Measurements from ENCODE around the gene OCIAD2. TPM values are rescaled to one million over a fixed set of nuclear protein-coding genes. Genes with fewer than 3 reads are reported as not detected.
"Not testable (repeated sequence)": the region's sequence is repeated elsewhere in the genome, so short reads cannot be mapped to it uniquely, and the experiment has no call there.

Gene OCIAD2
- polyA plus RNA-seq, 1 experiment = 34.2 TPM

DNA sequence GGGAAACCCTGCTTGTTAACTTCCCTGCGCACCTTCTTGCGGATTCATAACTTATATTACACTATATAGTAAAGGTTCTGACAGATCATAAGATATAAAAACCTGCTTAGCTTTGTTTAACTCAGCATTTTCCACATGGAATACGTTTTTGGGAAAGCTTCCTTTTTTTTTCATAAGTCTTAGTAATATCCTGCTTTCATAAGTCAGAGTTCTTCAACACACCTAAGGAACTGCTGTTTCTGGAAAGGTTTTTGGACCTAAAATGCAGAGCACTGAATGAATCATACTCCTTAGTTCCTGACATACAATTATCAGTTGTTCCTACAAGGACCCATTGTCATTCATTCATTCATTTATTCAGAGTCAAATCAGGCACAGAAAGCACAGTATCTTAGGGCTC, 32.3 kb upstream of the OCIAD2 start:
- ChIA-PET POLR2A (no interaction called here), CTCF (no interaction called here)
- no peak for DNase-seq (ENCODE audit: low read depth)
- no peak overlapping the region for H3K4me3 ChIP-seq (ENCODE audit: low read depth, low read length)
- TF ChIP-seq, protein P1, sequence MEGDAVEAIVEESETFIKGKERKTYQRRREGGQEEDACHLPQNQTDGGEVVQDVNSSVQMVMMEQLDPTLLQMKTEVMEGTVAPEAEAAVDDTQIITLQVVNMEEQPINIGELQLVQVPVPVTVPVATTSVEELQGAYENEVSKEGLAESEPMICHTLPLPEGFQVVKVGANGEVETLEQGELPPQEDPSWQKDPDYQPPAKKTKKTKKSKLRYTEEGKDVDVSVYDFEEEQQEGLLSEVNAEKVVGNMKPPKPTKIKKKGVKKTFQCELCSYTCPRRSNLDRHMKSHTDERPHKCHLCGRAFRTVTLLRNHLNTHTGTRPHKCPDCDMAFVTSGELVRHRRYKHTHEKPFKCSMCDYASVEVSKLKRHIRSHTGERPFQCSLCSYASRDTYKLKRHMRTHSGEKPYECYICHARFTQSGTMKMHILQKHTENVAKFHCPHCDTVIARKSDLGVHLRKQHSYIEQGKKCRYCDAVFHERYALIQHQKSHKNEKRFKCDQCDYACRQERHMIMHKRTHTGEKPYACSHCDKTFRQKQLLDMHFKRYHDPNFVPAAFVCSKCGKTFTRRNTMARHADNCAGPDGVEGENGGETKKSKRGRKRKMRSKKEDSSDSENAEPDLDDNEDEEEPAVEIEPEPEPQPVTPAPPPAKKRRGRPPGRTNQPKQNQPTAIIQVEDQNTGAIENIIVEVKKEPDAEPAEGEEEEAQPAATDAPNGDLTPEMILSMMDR (IDR thresholded peaks at IDR 0.05; ENCODE audit: insufficient read depth, low read depth, low read length) = no peak
- no peaks in the 10 kb centered on the region for H3K36me3 ChIP-seq (ENCODE audit: control insufficient read depth, insufficient read depth, low read length)
- peaks cover 3% of the 10 kb centered on the region for H3K27me3 ChIP-seq (ENCODE audit: control insufficient read depth, insufficient read depth, low read length)

DNA sequence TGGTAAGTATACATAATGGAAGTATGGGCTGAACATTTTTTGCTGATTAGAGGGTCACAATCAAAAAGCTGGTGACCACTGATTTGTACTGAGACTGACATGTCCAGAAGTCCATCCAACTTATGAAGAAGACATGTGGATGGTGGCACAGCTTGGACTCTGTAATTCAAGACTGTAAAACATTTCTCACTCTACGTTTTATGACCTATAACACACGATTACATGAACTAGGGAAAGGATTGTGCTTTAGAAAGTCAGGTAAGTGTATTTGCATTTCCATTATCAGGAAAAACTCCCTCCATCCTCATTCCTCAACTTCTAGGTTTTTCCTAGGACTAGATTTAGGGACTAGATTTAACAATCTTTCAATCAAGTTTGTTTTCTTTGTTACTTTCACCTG, 30.5 kb upstream of the OCIAD2 start:
- TF ChIP-seq, protein P1 (IDR thresholded peaks at IDR 0.05; ENCODE audit: insufficient read depth, low read depth, low read length) = no peak
- ChIA-PET CTCF (no interaction called here), POLR2A (no interaction called here)
- DNase-seq (ENCODE audit: low read depth) = no peak
- H3K4me3 ChIP-seq (ENCODE audit: low read depth, low read length) = no peak overlapping the region
- H3K27me3 ChIP-seq (ENCODE audit: control insufficient read depth, insufficient read depth, low read length) = peaks cover 2% of the 10 kb centered on the region
- H3K36me3 ChIP-seq (ENCODE audit: control insufficient read depth, insufficient read depth, low read length) = no peaks in the 10 kb centered on the region

DNA sequence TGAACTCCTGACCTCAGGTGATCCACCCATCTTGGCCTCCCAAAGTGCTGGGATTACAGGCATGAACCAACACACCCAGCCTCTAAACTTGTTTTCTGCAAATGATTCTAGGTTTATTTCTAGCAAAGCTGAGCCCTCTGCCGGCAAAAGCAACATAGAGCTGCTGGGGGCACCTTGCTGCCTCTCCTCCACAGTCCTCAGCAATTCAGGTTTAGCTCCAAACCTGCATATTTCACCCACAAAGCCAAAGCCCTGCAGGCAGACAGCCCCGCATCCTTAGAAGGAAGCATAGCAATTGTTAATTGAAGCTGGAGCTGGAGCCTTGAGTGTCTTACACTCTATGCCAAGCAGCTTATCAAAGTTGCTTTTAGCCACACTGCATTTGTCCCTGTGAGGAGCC, 24.9 kb upstream of the OCIAD2 start:
- H3K36me3 ChIP-seq (ENCODE audit: control insufficient read depth, insufficient read depth, low read length) = no peaks in the 10 kb centered on the region
- H3K27me3 ChIP-seq (ENCODE audit: control insufficient read depth, insufficient read depth, low read length) = no peaks in the 10 kb centered on the region
- POLR2A ChIA-PET = no interaction called here
- no peak for DNase-seq (ENCODE audit: low read depth)
- TF ChIP-seq, protein P1 (IDR thresholded peaks at IDR 0.05; ENCODE audit: insufficient read depth, low read depth, low read length) = no peak
- no peak overlapping the region for H3K4me3 ChIP-seq (ENCODE audit: low read depth, low read length)
- CTCF ChIA-PET = interaction anchor here (1.1 kb wide), 1 partner anchor 14 kb away, joined by 3 read pairs; no protein-coding TSS in a partner anchor

DNA sequence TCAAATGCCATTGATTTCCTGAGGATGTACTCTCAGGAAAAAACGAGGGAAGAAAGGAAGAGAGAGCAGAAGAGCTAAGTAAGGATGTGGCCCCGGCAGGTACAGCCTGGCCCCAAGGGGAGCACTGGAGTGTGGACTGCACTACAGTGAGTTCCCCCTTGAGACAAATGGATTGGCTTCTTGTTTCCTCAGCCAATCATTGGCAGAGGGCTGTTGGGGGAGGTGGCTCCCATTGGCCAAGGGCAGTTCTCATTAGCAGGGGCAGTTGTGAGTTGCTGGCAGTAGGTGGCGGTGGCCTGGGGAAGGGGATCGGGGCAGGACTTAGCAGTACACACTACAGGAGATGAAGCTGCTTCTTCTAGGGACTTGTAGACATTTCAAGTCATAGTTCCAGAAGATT, 24.1 kb upstream of the OCIAD2 start:
- Histone ChIP-seq H3K27me3 (ENCODE audit: control insufficient read depth, insufficient read depth, low read length) (no peaks in the 10 kb centered on the region), H3K36me3 (ENCODE audit: control insufficient read depth, insufficient read depth, low read length) (no peaks in the 10 kb centered on the region), H3K4me3 (ENCODE audit: low read depth, low read length) (no peak overlapping the region)
- DNase-seq (ENCODE audit: low read depth) = no peak
- ChIA-PET POLR2A (no interaction called here), CTCF (interaction anchor here (1.1 kb wide), 1 partner anchor 15 kb away, joined by 3 read pairs; no protein-coding TSS in a partner anchor)
- TF ChIP-seq, protein P1 (IDR thresholded peaks at IDR 0.05; ENCODE audit: insufficient read depth, low read depth, low read length) = no peak

DNA sequence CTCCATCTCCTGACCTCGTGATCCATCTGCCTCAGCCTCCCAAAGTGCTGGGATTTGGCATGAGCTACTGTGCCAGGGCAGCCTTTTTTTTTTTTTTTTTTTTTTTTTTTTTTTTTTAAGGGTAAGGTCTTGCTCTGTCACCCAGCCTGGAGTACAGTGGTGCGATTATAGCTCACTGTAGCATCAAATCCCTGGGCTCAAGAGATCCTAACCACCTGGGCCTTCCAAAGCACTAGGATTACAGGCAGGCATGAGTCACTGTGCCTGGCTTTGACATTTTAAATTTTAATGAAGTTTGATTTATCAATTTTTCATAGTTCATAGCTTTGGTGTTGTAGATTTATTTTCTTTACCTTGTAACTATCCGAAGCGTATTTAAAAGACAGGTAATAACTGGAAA, 17.8 kb upstream of the OCIAD2 start:
- Histone ChIP-seq H3K36me3 (ENCODE audit: control insufficient read depth, insufficient read depth, low read length) (no peaks in the 10 kb centered on the region), H3K4me3 (ENCODE audit: low read depth, low read length) (no peak overlapping the region), H3K27me3 (ENCODE audit: control insufficient read depth, insufficient read depth, low read length) (no peaks in the 10 kb centered on the region)
- DNase-seq (ENCODE audit: low read depth) = no peak
- ChIA-PET POLR2A (no interaction called here), CTCF (interaction anchor here (1.4 kb wide), 1 partner anchor 13 kb away, joined by 6 read pairs; no protein-coding TSS in a partner anchor)
- TF ChIP-seq, protein P1 (IDR thresholded peaks at IDR 0.05; ENCODE audit: insufficient read depth, low read depth, low read length) = no peak

DNA sequence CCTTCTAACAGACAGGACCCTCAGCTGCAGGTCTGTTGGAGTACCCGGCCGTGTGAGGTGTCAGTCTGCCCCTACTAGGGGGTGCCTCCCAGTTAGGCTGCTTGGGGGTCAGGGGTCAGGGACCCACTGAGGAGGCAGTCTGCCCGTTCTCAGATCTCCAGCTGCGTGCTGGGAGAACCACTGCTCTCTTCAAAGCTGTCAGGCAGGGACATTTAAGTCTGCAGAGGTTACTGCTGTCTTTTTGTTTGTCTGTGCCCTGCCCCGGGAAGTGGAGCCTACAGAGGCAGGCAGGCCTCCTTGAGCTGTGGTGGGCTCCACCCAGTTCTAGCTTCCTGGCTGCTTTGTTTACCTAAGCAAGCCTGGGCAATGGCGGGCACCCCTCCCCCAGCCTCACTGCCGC, 16.5 kb upstream of the OCIAD2 start:
- H3K4me3 ChIP-seq (ENCODE audit: low read depth, low read length); DNase-seq (ENCODE audit: low read depth); POLR2A ChIA-PET; H3K27me3 ChIP-seq (ENCODE audit: control insufficient read depth, insufficient read depth, low read length); H3K36me3 ChIP-seq (ENCODE audit: control insufficient read depth, insufficient read depth, low read length); CTCF ChIA-PET: not testable (repeated sequence)
